8988T (cell line): ENCODE measurements around the gene LY86.
"Not testable (repeated sequence)": the region's sequence is repeated elsewhere in the genome, so short reads cannot be mapped to it uniquely, and the experiment has no call there.

Source experiments
- DNase-seq: peaks from one replicate; pipeline ENCODE4 v3.0.0; 2011

The LY86 gene

GRCh38 chr6:6596529-6597328 lies 8.2 kb downstream of the LY86 start:
- DNase-seq: no peak

- no peak for DNase-seq
These were observed 9.2 kb downstream of the LY86 start for GRCh38 chr6:6597682-6598081.

GRCh38 chr6:6599468-6599873 lies 11.0 kb downstream of the LY86 start:
- DNase-seq: no peak

GRCh38 chr6:6600875-6601274 lies 12.4 kb downstream of the LY86 start:
- no peak for DNase-seq

GRCh38 chr6:6602262-6602661 lies 13.7 kb downstream of the LY86 start:
- DNase-seq: no peak

- DNase-seq: no peak
These were observed 14.8 kb downstream of the LY86 start for GRCh38 chr6:6603317-6603716.

- DNase-seq: no peak
These were observed 15.5 kb downstream of the LY86 start for GRCh38 chr6:6604015-6604414.

- DNase-seq: no peak
These were observed 16.0 kb downstream of the LY86 start for GRCh38 chr6:6604566-6604965.

- no peak for DNase-seq
These were observed 17.4 kb downstream of the LY86 start for GRCh38 chr6:6605873-6606272.

GRCh38 chr6:6606391-6607030 lies 18.0 kb downstream of the LY86 start:
- not testable (repeated sequence) for DNase-seq

- DNase-seq: no peak
These were observed 20.9 kb downstream of the LY86 start for GRCh38 chr6:6609450-6609849.

GRCh38 chr6:6610031-6610591 lies 21.6 kb downstream of the LY86 start:
- no peak for DNase-seq

GRCh38 chr6:6611486-6611885 lies 23.0 kb downstream of the LY86 start:
- DNase-seq: no peak

- no peak for DNase-seq
These were observed 23.8 kb downstream of the LY86 start for GRCh38 chr6:6612308-6612707.

- DNase-seq: not testable (repeated sequence)
These were observed 24.7 kb downstream of the LY86 start for GRCh38 chr6:6613103-6613718.

GRCh38 chr6:6614096-6614982 lies 25.8 kb downstream of the LY86 start:
- no peak for DNase-seq

- DNase-seq: no peak
These were observed 26.4 kb downstream of the LY86 start for GRCh38 chr6:6614983-6615349.

- no peak for DNase-seq
These were observed 28.1 kb downstream of the LY86 start for GRCh38 chr6:6616656-6617055.

- no peak for DNase-seq
These were observed 30.7 kb downstream of the LY86 start for GRCh38 chr6:6619021-6619794.

- no peak for DNase-seq
These were observed 32.4 kb downstream of the LY86 start for GRCh38 chr6:6620766-6621425.

GRCh38 chr6:6622501-6622900 lies 34.0 kb downstream of the LY86 start:
- no peak for DNase-seq
